Measurements from ENCODE around the gene BTF3L4. TPM values are rescaled to one million over a fixed set of nuclear protein-coding genes. Genes with fewer than 3 reads are reported as not detected.

The BTF3L4 gene
- total and polyA plus RNA-seq, 2 experiments from 2014 or later = 68.6 to 100 TPM

DNA sequence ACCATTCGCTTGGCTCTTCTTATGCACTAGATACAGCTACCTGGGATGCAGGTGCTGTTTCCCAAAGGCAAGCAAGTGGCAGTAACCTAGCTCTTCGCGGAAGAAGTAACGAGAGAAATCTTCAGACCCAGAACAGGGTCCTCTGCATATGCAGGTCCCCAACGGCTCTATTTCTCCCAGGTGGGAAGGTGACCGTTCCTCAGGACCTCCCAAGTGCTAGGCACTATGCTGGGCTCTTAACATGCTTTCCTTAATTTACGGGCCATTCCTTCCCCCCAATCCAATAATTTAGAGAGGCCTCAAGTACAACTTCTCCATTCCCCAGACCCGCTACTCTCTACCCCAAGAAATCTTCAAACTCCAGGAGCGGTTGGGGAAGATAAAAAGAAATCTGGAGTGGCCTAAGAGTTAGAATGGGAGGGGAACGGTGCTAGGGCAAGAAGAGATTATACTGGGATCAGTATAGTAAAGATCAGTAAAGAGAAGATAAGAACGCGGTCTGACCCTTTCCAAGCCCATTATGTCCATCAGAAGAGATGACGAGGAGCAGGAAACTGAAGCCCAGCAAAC is 1.5 kb upstream of the BTF3L4 start:
- Histone ChIP-seq H3K4me2 (ENCODE audit: unreplicated experiment) (peak overlapping the region; percentile 86), H3F3A (ENCODE audit: insufficient read depth) (peaks cover 38% of the 10 kb centered on the region; the same call in 1 of the 2 replicates), H3K27ac (peak overlapping the region; percentile 90), H2AFZ (peak overlapping the region; percentile 85), H3K4me1 (ENCODE audit: insufficient read depth) (peaks cover 39% of the 10 kb centered on the region), H3K36me3 (ENCODE audit: low read depth) (peaks cover under 1% of the 10 kb centered on the region; the same call in 1 of the 2 replicates), H3K4me3 (peak overlapping the region; percentile 97), H3K79me2 (ENCODE audit: insufficient read depth) (peaks cover 89% of the 10 kb centered on the region), H3K9me3 (ENCODE audit: low read depth) (no peaks in the 10 kb centered on the region), H4K20me1 (ENCODE audit: insufficient read depth) (no peaks in the 10 kb centered on the region; the same call in 1 of the 2 replicates), H3K9me2 (ENCODE audit: insufficient read depth) (no peaks in the 10 kb centered on the region), H3K9ac (peak overlapping the region; percentile 94), H3K27me3 (replicated peaks; ENCODE audit: insufficient read depth) (no peaks in the 10 kb centered on the region)
- no peak for TF ChIP-seq EZH2phosphoT487 (IDR thresholded peaks at IDR 0.05; ENCODE audit: insufficient read depth, low read depth)
- TF ChIP-seq EZH2 (IDR thresholded peaks at IDR 0.05; ENCODE audit: insufficient read depth, poor library complexity, severe bottlenecking) = no peak
- in situ Hi-C loops (cut with MboI) = no loop called here
- 5% methylated on average over 13 of the region's 13 CpGs for WGBS, 2 experiments (ENCODE audit: low coverage in 1 of 2, low lambda C conversion rate in 2 of 2, missing lambda C conversion rate in 2 of 2)
- DNase-seq = no peak

DNA sequence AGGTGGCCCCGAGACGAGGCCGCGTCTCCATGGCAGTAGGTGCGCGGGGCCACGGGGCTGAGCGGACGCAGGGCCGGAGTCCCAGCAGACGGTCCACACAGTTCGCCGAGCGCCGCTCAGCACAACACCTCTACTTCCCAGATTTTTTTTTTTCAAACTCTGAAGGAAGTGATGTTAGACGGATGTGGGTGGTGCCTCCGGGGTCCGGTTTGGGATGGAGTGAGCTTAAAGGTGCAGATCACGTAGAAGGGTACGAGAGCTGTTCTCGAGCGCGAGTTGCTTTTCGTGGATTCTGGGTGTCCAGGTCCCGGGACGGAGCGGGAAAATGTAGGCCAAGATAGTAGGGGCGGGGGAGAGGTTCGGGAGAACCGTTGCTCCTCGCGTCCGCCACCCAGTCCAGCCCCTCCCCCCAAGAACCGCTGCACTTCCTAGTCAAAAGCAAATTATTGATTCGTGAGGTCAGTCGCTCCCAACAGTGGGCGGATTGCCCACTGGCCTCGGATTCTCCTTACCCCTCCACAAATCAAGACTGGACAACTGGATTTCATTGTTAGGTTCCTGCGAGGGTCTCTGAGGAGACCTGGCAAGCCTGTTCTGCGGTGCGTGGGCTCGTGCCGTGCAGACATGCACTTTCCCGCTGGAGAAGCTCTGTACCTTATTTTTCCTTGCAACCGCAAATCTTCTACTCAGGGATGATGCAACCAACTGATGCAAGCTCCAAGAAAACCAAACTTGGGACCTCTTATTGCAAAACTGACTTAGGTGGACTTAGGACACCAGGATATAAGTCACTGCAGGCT is 829 bp upstream of the BTF3L4 start, which contains the start of gene TXNDC12:
Gene TXNDC12, minus strand, starts transcription at position 126 of the 800 bp plus-strand sequence. Its CDS starts 95 bp downstream, at position 31.
- Histone ChIP-seq H3K4me1 (ENCODE audit: insufficient read depth) (peaks cover 44% of the 10 kb centered on the region), H4K20me1 (ENCODE audit: insufficient read depth) (no peaks in the 10 kb centered on the region; the same call in 1 of the 2 replicates), H3K9ac (peak within 1 kb of the TSS; percentile 94), H3F3A (ENCODE audit: insufficient read depth) (peaks cover 44% of the 10 kb centered on the region; the same call in 1 of the 2 replicates), H3K9me2 (ENCODE audit: insufficient read depth) (no peaks in the 10 kb centered on the region), H3K4me2 (ENCODE audit: unreplicated experiment) (peak within 1 kb of the TSS; percentile 86), H2AFZ (peak within 1 kb of the TSS; percentile 85), H3K27ac (peak within 1 kb of the TSS; percentile 90), H3K9me3 (ENCODE audit: low read depth) (no peaks in the 10 kb centered on the region), H3K4me3 (peak within 1 kb of the TSS; percentile 97), H3K36me3 (ENCODE audit: low read depth) (peaks cover 7% of the 10 kb centered on the region), H3K79me2 (ENCODE audit: insufficient read depth) (peaks cover 89% of the 10 kb centered on the region), H3K27me3 (replicated peaks; ENCODE audit: insufficient read depth) (no peaks in the 10 kb centered on the region)
- DNase-seq = peak; percentile 95
- WGBS, 2 experiments (ENCODE audit: low coverage in 1 of 2, low lambda C conversion rate in 2 of 2, missing lambda C conversion rate in 2 of 2) = 0 to 1% methylated on average over 45 of the region's 45 CpGs
- in situ Hi-C loops (cut with MboI) = no loop called here
- TF ChIP-seq EZH2phosphoT487 (IDR thresholded peaks at IDR 0.05; ENCODE audit: insufficient read depth, low read depth) (no peak), EZH2 (IDR thresholded peaks at IDR 0.05; ENCODE audit: insufficient read depth, poor library complexity, severe bottlenecking) (no peak)

DNA sequence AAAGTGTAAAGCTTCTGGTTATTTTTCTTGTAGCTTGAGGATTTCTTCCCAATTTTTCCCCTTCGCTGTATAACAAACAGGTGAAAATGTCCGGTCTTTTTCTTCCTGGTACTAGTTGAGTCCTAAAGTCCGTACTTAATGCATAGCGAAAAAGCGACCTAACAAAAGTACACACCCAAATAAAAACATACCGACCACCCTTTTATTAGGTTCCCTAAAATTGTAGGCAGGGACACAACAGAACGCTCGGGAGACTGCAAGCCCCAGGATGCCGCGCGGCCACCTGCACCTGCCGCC is 281 bp upstream of the BTF3L4 start:
- Histone ChIP-seq H2AFZ (peak overlapping the region; percentile 85), H3K4me2 (ENCODE audit: unreplicated experiment) (peak overlapping the region; percentile 86), H3K4me3 (peak overlapping the region; percentile 97), H3F3A (ENCODE audit: insufficient read depth) (peaks cover 42% of the 10 kb centered on the region; the same call in 1 of the 2 replicates), H3K27ac (peak overlapping the region; percentile 90), H4K20me1 (ENCODE audit: insufficient read depth) (no peaks in the 10 kb centered on the region; the same call in none of the 2 replicates), H3K4me1 (ENCODE audit: insufficient read depth) (peaks cover 43% of the 10 kb centered on the region), H3K36me3 (ENCODE audit: low read depth) (peaks cover 13% of the 10 kb centered on the region), H3K9ac (peak overlapping the region; percentile 94), H3K9me3 (ENCODE audit: low read depth) (no peaks in the 10 kb centered on the region), H3K79me2 (ENCODE audit: insufficient read depth) (peaks cover 89% of the 10 kb centered on the region), H3K9me2 (ENCODE audit: insufficient read depth) (no peaks in the 10 kb centered on the region), H3K27me3 (replicated peaks; ENCODE audit: insufficient read depth) (no peaks in the 10 kb centered on the region)
- DNase-seq = no peak
- 1% methylated on average over 12 of the region's 12 CpGs for WGBS, 2 experiments (ENCODE audit: low coverage in 1 of 2, low lambda C conversion rate in 2 of 2, missing lambda C conversion rate in 2 of 2)
- TF ChIP-seq EZH2 (IDR thresholded peaks at IDR 0.05; ENCODE audit: insufficient read depth, poor library complexity, severe bottlenecking) (no peak), EZH2phosphoT487 (IDR thresholded peaks at IDR 0.05; ENCODE audit: insufficient read depth, low read depth) (no peak)
- in situ Hi-C loops (cut with MboI) = no loop called here

DNA sequence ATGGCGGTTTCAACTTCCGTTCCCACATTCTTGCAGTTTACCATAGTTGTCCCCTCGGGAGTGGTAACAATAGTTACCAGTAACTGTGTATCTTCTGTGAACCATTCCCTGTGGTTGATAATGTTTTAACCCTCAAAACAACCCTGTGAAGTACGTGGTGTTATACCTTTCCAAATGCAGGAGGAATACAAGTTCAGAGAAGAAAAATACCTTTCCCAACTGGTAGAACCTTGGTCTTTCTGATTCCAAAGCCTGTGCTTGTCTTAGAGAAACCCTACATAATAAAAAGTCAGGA is 789 bp downstream of the BTF3L4 start:
- H3F3A ChIP-seq (ENCODE audit: insufficient read depth) = peaks cover 39% of the 10 kb centered on the region; the same call in 1 of the 2 replicates
- no peaks in the 10 kb centered on the region for H3K9me2 ChIP-seq (ENCODE audit: insufficient read depth)
- peaks cover 89% of the 10 kb centered on the region for H3K79me2 ChIP-seq (ENCODE audit: insufficient read depth)
- peak; percentile 58 for DNase-seq
- H2AFZ ChIP-seq = peak overlapping the region; percentile 74
- H3K4me1 ChIP-seq (ENCODE audit: insufficient read depth) = peaks cover 41% of the 10 kb centered on the region
- no peaks in the 10 kb centered on the region for H3K27me3 ChIP-seq (replicated peaks; ENCODE audit: insufficient read depth)
- 0 to 1% methylated on average over 4 of the region's 4 CpGs for WGBS, 2 experiments (ENCODE audit: low coverage in 1 of 2, low lambda C conversion rate in 2 of 2, missing lambda C conversion rate in 2 of 2)
- peak overlapping the region; percentile 97 for H3K4me2 ChIP-seq (ENCODE audit: unreplicated experiment)
- H3K9ac ChIP-seq = peak overlapping the region; percentile 94
- in situ Hi-C loops (cut with MboI) = no loop called here
- peak overlapping the region; percentile 90 for H3K27ac ChIP-seq
- H3K9me3 ChIP-seq (ENCODE audit: low read depth) = no peaks in the 10 kb centered on the region
- H3K36me3 ChIP-seq (ENCODE audit: low read depth) = peaks cover 18% of the 10 kb centered on the region
- peak overlapping the region; percentile 97 for H3K4me3 ChIP-seq
- H4K20me1 ChIP-seq (ENCODE audit: insufficient read depth) = no peaks in the 10 kb centered on the region; the same call in none of the 2 replicates
- TF ChIP-seq EZH2 (IDR thresholded peaks at IDR 0.05; ENCODE audit: insufficient read depth, poor library complexity, severe bottlenecking) (no peak), EZH2phosphoT487 (IDR thresholded peaks at IDR 0.05; ENCODE audit: insufficient read depth, low read depth) (no peak)
